Glutamatergic neuron (in vitro differentiated cells): ENCODE data around the gene RANBP3L. TPM values are rescaled to one million over a fixed set of nuclear protein-coding genes. Genes with fewer than 3 reads are reported as not detected.

Source experiments
- DNase-seq: peaks from one replicate; pipeline ENCODE4 v3.0.0; 2022
- H3K27ac Mint-ChIP-seq: one replicate; pipeline ENCODE4 v1.8.0; 2020; ENCODE audit warnings: mild to moderate bottlenecking, mixed read lengths, inconsistent platforms; ENCODE audit not compliant: unreplicated experiment
- H3K27me3 Mint-ChIP-seq: one replicate; pipeline ENCODE4 v1.8.0; 2020; ENCODE audit warnings: mild to moderate bottlenecking, moderate library complexity, mixed read lengths, inconsistent platforms; ENCODE audit not compliant: unreplicated experiment
- H3K36me3 Mint-ChIP-seq: one replicate; pipeline ENCODE4 v1.8.0; 2020; ENCODE audit warnings: mild to moderate bottlenecking, mixed read lengths, inconsistent platforms; ENCODE audit not compliant: unreplicated experiment
- H3K4me1 Mint-ChIP-seq: one replicate; pipeline ENCODE4 v1.8.0; 2020; ENCODE audit warnings: mild to moderate bottlenecking, low read depth, mixed read lengths, inconsistent platforms; ENCODE audit not compliant: unreplicated experiment
- H3K4me3 Mint-ChIP-seq: one replicate; pipeline ENCODE4 v1.8.0; 2020; ENCODE audit warnings: mild to moderate bottlenecking, mixed read lengths, inconsistent platforms; ENCODE audit not compliant: unreplicated experiment
- H3K9me3 Mint-ChIP-seq: one replicate; pipeline ENCODE4 v1.8.0; 2020; ENCODE audit warnings: mild to moderate bottlenecking, moderate library complexity, mixed read lengths, inconsistent platforms; ENCODE audit not compliant: unreplicated experiment
- total RNA-seq: library from RNA; stranded (reverse); fragmentation: NEBNext Ultra II Directional; extraction: Animal tissue kit (Norgen Biotek cat#: 25700); gene quantifications from one replicate; pipeline ENCODE4 v1.2.1, GENCODE V29; 2021; ENCODE audit not compliant: unreplicated experiment
- TF ChIP-seq, protein P1 (sequence below): fragments of 200-600 bp; sonication (generic); IDR thresholded peaks from one replicate; pipeline ENCODE4 v1.5.0; 2021; ENCODE audit not compliant: partially characterized antibody, unreplicated experiment

Gene RANBP3L
- total RNA-seq, 1 donor from 2014 or later, result not detected

DNA sequence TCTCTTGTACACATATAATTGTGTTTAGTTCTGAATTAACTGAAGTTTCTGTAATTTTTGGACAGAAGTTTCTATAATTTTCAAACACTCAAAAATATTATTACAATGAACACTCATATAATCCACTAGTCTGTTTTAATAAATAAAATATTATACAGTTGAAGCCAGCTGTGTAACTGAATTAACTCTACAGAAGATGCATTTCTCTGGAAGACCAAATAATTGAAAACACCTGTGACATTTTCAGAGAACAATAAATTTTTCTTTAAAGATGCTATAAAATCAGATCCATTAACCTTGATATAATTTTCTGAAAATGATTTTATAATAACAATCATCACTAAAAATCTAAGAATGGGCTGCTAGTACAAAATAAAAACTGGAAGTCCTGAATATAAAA, 74.7 kb downstream of the RANBP3L start:
- H3K27ac Mint-ChIP-seq, result no peak overlapping the region
- no peaks in the 10 kb centered on the region for H3K27me3 Mint-ChIP-seq
- no peaks in the 10 kb centered on the region for H3K36me3 Mint-ChIP-seq
- TF ChIP-seq, protein P1, sequence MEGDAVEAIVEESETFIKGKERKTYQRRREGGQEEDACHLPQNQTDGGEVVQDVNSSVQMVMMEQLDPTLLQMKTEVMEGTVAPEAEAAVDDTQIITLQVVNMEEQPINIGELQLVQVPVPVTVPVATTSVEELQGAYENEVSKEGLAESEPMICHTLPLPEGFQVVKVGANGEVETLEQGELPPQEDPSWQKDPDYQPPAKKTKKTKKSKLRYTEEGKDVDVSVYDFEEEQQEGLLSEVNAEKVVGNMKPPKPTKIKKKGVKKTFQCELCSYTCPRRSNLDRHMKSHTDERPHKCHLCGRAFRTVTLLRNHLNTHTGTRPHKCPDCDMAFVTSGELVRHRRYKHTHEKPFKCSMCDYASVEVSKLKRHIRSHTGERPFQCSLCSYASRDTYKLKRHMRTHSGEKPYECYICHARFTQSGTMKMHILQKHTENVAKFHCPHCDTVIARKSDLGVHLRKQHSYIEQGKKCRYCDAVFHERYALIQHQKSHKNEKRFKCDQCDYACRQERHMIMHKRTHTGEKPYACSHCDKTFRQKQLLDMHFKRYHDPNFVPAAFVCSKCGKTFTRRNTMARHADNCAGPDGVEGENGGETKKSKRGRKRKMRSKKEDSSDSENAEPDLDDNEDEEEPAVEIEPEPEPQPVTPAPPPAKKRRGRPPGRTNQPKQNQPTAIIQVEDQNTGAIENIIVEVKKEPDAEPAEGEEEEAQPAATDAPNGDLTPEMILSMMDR, result no peak
- H3K4me1 Mint-ChIP-seq, result no peaks in the 10 kb centered on the region
- no peak for DNase-seq
- H3K9me3 Mint-ChIP-seq, result no peaks in the 10 kb centered on the region
- H3K4me3 Mint-ChIP-seq, result no peak overlapping the region

DNA sequence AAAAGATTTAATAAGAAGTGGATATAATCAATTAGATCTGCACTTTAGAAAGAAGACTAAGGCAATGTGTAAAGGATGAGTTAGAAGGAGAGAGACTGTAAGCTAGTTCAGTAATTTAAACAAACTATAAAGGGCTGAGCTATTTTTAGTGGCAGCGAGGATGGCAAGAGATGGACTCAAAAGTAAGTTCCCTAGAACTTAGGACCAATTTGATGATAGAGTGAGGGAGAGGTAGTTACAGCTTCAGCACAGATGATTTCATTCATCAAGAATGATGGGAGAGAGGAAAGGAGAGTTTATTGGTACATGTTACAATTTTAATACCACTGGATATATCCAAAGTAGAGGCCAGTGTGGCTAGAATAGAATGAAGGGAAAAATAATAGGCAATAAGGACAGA, 79.1 kb downstream of the RANBP3L start:
- no peaks in the 10 kb centered on the region for H3K4me1 Mint-ChIP-seq
- DNase-seq, result no peak
- no peak overlapping the region for H3K27ac Mint-ChIP-seq
- H3K9me3 Mint-ChIP-seq, result no peaks in the 10 kb centered on the region
- TF ChIP-seq, protein P1, result no peak
- no peaks in the 10 kb centered on the region for H3K36me3 Mint-ChIP-seq
- H3K4me3 Mint-ChIP-seq, result no peak overlapping the region
- H3K27me3 Mint-ChIP-seq, result no peaks in the 10 kb centered on the region

DNA sequence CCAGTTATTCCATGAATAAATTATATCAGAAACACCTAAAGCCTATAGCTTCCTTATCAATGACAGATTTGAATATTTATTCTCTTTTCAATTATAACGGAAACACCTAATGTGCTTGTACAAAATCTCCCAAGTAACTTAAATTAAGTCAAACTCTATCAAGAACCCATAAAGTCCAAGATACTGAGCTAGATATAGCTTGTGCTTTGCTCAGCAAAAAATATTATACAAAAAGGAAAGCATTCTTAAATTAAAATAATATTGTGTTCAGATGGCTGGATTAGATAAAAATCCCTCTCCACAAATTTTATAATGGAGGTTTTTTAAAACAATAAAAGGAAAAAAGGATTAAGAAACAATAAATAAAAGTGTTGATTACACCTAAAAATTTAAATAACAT, 83.7 kb downstream of the RANBP3L start:
- Mint-ChIP-seq H3K9me3 (no peaks in the 10 kb centered on the region), H3K27me3 (no peaks in the 10 kb centered on the region), H3K36me3 (no peaks in the 10 kb centered on the region), H3K27ac (no peak overlapping the region), H3K4me1 (no peaks in the 10 kb centered on the region), H3K4me3 (no peak overlapping the region)
- TF ChIP-seq, protein P1, result no peak
- DNase-seq, result no peak

DNA sequence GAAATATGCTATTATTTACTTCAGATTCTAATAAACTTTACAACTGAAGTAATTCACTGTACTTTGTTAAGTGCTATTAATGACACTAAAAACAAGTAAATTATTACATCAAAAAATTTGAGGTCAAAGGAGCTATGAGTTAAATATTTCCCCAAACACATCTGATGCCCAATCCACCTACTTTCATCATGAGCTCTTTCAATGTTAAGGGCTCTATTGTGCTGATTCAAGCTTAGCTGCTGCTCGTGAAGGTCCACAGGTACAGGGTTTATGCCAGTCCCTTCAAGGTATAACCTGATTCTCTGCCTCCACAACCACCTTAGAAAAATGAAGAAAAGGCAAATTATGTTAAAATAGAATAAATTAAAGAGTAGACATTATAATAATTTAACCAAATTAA, 84.1 kb downstream of the RANBP3L start:
- Mint-ChIP-seq H3K9me3 (no peaks in the 10 kb centered on the region), H3K4me1 (no peaks in the 10 kb centered on the region)
- TF ChIP-seq, protein P1, result no peak

DNA sequence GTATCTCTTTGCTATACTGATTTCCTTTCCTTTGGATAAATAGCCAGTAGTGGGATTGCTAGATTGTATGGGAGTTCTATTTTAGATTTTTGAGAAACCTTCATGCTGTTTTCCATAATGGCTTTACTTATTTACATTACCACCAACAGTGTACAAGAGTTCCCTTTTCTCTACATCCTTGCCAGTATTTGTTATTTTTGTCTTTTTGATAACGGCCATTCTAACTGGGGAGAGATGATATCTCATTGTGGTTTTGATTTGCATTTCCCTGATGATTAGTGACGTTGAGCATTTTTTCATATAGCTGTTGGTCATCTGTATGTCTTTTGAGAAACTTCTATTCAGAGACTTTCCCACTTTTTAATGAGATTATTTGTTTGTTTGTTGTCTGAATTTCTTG, 85.8 kb downstream of the RANBP3L start:
- H3K27me3 Mint-ChIP-seq, result no peaks in the 10 kb centered on the region
- H3K36me3 Mint-ChIP-seq, result no peaks in the 10 kb centered on the region
- DNase-seq, result no peak
- TF ChIP-seq, protein P1, result no peak
- H3K9me3 Mint-ChIP-seq, result no peaks in the 10 kb centered on the region
- no peak overlapping the region for H3K27ac Mint-ChIP-seq
- H3K4me1 Mint-ChIP-seq, result no peaks in the 10 kb centered on the region
- no peak overlapping the region for H3K4me3 Mint-ChIP-seq

More for the DNA sequence above, 84.1 kb downstream of the RANBP3L start:
- H3K27me3 Mint-ChIP-seq, result no peaks in the 10 kb centered on the region
- no peaks in the 10 kb centered on the region for H3K36me3 Mint-ChIP-seq
- H3K27ac Mint-ChIP-seq, result no peak overlapping the region
- DNase-seq, result no peak
- H3K4me3 Mint-ChIP-seq, result no peak overlapping the region
